Activated T-helper 1 cell treated with anti-CD3 and anti-CD28 coated beads, Interleukin-12 subunit alpha, Interleukin-12 subunit beta, Interleukin-2, Interleukin-4 antibody, amounts not matched to agents 30 ng/mL and 10 ng/mL and 1 ng/mL, durations not matched to agents 14 hours and 24 hours and 36 hours (primary cell): ENCODE data around the gene PDE4C. TPM values are rescaled to one million over a fixed set of nuclear protein-coding genes. Genes with fewer than 3 reads are reported as not detected.

Experiments
- DNase-seq: peaks from one replicate; pipeline ENCODE4 v3.0.0; 2021; ENCODE audit warnings: low spot score
- H3K27ac Mint-ChIP-seq: one replicate; pipeline ENCODE4 v1.8.0; 2021; ENCODE audit warnings: mild to moderate bottlenecking, mixed read lengths
- H3K27me3 Mint-ChIP-seq: one replicate; pipeline ENCODE4 v1.8.0; 2022; ENCODE audit warnings: mild to moderate bottlenecking, moderate library complexity, mixed read lengths; ENCODE audit not compliant: insufficient read depth
- H3K36me3 Mint-ChIP-seq: one replicate; pipeline ENCODE4 v1.8.0; 2021; ENCODE audit warnings: low read depth, mixed read lengths
- H3K4me1 Mint-ChIP-seq: one replicate; pipeline ENCODE4 v1.8.0; 2021; ENCODE audit warnings: low read depth, mixed read lengths
- H3K4me3 Mint-ChIP-seq: one replicate; pipeline ENCODE4 v1.8.0; 2021; ENCODE audit warnings: mild to moderate bottlenecking, moderate library complexity, mixed read lengths
- H3K9me3 Mint-ChIP-seq: one replicate; pipeline ENCODE4 v1.8.0; 2021; ENCODE audit warnings: mixed read lengths
- intact Hi-C: fragments of 100-400 bp; cut with micrococcal nuclease; formaldehyde crosslinking; loops from one replicate; pipeline ENCODE4 v1.15.1; 2024
- total RNA-seq: library from RNA; stranded (reverse); gene quantifications from 2 replicates; pipeline ENCODE4 v1.2.3, GENCODE V29; 2022

PDE4C gene
- total RNA-seq, 1 donor from 2014 or later, result not detected

DNA sequence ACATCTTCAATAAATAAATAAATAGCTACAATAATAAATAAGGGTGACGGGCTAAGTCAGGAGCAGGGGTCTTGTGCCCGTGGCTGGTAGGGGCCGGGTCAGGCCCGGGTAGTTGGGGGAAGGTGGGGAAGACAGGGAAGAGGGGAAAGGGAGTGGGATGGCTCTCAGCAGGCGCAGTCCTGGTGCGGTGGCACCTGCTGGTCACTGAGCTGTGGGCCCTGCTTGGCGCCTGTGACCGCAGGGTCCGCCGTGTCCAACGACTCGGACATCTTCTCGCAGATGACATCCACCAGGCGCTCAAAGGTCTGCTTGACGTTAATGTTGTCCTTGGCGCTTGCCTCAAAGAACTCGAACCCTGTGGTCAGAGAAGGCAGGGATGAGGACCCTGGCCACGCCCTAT, 28.9 kb downstream of the PDE4C start:
- Mint-ChIP-seq H3K27me3 (no peaks in the 10 kb centered on the region), H3K9me3 (no peaks in the 10 kb centered on the region), H3K4me3 (no peak overlapping the region), H3K27ac (no peak overlapping the region), H3K4me1 (peaks cover 15% of the 10 kb centered on the region), H3K36me3 (peaks cover 12% of the 10 kb centered on the region)
- intact Hi-C loops, result no loop called here
- DNase-seq, result no peak

DNA sequence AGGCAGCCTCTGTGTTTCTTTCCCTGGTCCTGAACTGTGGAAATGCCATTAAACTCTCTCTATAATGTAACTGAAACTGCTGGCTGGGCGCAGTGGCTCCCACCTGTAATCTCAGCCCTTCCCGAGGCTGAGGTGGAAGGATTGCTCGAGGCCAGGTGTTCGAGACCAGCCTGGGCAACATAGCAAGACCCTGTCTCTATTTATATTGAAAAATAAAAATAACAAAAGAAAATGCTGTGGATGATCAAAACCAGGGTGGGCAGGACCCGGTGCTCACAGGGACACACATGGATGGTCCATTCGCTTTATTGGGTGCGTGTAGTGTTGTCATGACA, 29.8 kb downstream of the PDE4C start:
- peaks cover 11% of the 10 kb centered on the region for H3K36me3 Mint-ChIP-seq
- intact Hi-C loops, result no loop called here
- peaks cover 20% of the 10 kb centered on the region for H3K4me1 Mint-ChIP-seq
- no peaks in the 10 kb centered on the region for H3K9me3 Mint-ChIP-seq
- no peak for DNase-seq
- H3K27ac Mint-ChIP-seq, result no peak overlapping the region
- no peaks in the 10 kb centered on the region for H3K27me3 Mint-ChIP-seq
- no peak overlapping the region for H3K4me3 Mint-ChIP-seq

DNA sequence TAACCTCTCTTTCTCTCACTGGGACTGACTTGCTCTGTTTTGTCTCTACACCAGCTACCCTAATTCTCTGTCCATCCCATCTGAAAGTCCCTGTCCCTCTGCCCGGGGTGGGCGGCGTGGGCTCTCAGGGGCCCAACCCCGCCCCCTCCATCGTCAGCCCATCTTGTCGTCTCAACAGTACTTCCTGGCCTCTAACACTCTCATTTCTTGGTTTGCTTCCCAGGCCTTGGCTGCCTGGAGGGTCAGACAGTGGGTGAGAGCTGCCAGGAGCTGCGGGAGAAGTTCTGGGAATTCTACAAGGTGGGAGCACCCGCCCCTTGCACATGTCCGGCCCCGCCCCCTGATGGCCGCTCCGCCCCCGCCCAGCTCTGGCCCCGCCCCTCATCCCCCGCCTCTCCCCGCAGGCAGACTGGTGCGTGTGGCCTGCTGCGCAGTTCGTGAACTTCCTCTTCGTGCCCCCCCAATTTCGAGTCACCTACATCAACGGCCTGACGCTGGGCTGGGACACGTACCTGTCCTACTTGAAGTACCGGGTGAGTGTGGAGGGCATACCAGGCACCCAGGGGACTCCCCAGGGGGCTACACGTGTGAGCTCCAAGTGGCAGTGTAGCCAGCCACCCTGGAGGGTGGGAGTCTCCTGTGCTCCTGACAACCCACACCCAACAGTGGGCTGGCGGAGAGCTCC, 31.5 kb downstream of the PDE4C start:
- intact Hi-C loops, result loop anchor here (1.0 to 5.0 kb wide), 4 partner anchors 38 to 442 kb away; partner anchors contain the start of genes FKBP8 and SSBP4
- Mint-ChIP-seq H3K9me3 (no peaks in the 10 kb centered on the region), H3K4me3 (peak overlapping the region; percentile 83), H3K4me1 (peaks cover 20% of the 10 kb centered on the region), H3K36me3 (peaks cover 9% of the 10 kb centered on the region), H3K27ac (peak overlapping the region; percentile 44), H3K27me3 (no peaks in the 10 kb centered on the region)
- no peak for DNase-seq

DNA sequence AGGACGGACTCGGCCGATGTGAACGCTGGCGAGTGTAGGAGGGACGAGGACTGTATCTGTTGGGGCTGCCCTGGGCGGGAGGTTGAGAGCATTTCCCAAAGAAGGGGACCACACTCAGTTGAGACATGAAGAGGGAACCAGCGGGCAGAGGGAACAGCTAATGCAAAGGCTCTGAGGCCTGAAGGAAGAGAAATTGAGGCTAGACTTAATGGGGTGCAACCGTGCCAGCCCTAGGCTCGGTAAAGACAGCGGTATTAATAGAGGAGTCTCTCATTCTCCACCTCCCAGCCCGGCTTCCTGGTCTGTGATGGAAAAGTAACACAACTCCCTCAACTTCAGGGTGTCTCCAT, 32.1 kb downstream of the PDE4C start:
- no peak for DNase-seq
- Mint-ChIP-seq H3K27me3 (no peaks in the 10 kb centered on the region), H3K9me3 (no peaks in the 10 kb centered on the region), H3K4me3 (peak overlapping the region; percentile 83), H3K36me3 (peaks cover 8% of the 10 kb centered on the region), H3K4me1 (peaks cover 20% of the 10 kb centered on the region), H3K27ac (no peak overlapping the region)
- intact Hi-C loops, result loop anchor here (1.0 to 5.0 kb wide), 4 partner anchors 38 to 442 kb away; partner anchors contain the start of genes FKBP8 and SSBP4

DNA sequence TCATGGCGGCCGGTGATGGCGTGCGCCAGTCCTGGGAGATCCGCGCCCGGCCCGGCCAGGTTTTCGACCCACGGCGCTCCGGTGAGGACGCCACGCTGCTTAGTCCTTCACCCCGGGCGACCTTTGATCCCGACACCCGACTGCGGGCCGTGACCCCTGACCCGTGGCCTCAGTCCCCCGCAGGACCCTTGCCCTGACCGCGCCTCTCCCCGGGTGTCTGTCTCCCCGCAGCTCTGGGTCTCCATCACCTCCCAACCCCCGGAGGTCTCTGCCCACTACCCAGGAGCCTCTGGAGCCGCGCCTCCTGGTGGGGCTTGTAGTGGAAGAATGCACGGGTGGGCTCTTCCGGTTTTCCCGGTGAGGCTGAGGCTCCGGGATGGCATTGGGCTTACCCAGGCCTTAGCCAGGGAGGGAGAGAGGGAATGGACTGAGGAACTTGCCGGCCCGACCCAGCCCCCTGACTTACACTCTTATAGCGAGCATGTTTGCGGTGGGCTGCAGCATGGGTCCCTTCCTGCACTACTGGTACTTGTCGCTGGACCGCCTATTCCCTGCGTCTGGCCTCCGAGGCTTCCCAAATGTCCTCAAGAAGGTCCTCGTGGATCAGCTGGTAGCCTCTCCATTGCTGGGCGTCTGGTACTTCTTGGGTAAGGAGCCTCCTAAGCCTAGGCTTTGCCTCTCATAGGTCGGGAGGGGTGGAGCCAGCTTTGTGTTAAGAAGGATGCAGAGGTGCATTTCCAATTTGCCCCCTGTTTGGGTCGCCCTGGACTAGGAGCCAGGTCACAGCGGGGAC, 32.7 kb downstream of the PDE4C start:
- peaks cover 7% of the 10 kb centered on the region for H3K36me3 Mint-ChIP-seq
- no peak for DNase-seq
- peak overlapping the region; percentile 90 for H3K27ac Mint-ChIP-seq
- H3K9me3 Mint-ChIP-seq, result no peaks in the 10 kb centered on the region
- H3K27me3 Mint-ChIP-seq, result no peaks in the 10 kb centered on the region
- H3K4me3 Mint-ChIP-seq, result peak overlapping the region; percentile 83
- H3K4me1 Mint-ChIP-seq, result peaks cover 20% of the 10 kb centered on the region
- intact Hi-C loops, result loop anchor here (1.0 to 5.0 kb wide), 8 partner anchors 11 to 443 kb away; partner anchors contain the start of genes ELL, FKBP8, JUND and RAB3A

DNA sequence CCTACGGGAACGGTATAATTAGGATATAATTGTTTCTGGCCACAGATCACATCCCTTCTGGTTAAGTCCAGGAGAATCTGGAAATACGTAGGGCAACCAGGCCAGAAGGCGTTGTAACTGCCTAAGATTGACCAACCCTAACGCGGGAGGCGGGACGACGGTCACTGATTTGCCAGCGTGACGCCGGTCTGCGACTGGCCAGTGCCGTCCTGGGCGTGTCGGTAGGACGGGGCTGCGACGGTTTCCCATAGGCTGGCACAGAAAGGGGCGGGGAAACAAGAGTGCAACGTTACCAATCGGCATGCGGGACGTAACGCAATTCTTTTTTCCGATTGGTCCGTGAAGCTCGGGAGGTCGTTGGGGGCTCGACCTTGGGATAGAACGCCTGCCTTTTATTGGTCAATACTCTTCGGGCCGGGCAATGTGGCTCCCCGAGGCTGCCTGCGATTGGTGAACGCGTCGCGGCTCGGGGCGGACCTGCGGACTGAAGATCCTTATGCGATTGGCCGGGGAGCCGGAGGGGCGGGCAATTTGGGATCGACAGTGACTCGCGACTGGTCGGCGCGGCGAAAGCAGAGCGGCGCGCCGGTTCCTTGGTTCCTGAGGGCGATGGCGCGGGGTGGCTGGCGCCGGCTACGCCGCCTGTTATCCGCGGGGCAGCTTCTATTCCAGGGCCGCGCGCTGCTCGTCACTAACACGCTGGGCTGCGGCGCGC, 33.4 kb downstream of the PDE4C start, which contains the start of gene MPV17L2:
MPV17L2 (plus strand) TSS at position 546 of the 715 bp plus-strand sequence; CDS start at position 610, 64 bp downstream.
- Mint-ChIP-seq H3K27ac (peak within 1 kb of the TSS; percentile 90), H3K9me3 (no peaks in the 10 kb centered on the region)

DNA sequence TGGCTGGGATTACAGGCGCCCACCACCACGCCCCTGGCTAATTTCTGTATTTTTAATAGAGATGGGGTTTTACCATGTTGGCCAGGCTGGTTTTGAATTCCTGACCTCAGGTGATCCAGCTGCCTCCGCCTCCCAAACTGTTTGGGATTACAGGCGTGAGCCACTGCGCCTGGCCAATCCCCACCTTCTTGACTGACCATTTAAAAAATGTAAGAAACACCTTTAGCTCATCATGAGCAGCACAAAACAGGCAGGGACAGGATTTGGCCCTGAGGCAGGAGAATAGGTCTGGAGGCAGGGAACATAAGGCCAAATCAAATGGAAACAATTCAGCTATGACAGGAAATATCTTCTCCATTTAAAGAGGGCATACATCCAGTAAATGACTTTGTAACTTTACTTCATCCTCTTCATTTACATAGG, 34.6 kb downstream of the PDE4C start:
- H3K9me3 Mint-ChIP-seq, result no peaks in the 10 kb centered on the region
- peaks cover 20% of the 10 kb centered on the region for H3K4me1 Mint-ChIP-seq
- H3K4me3 Mint-ChIP-seq, result peak overlapping the region; percentile 83
- no peaks in the 10 kb centered on the region for H3K36me3 Mint-ChIP-seq
- intact Hi-C loops, result loop anchor here (1.0 to 5.0 kb wide), 9 partner anchors 18 to 351 kb away; partner anchors contain the start of genes FKBP8, IFI30, JUND and LSM4
- DNase-seq, result no peak
- H3K27ac Mint-ChIP-seq, result peak overlapping the region; percentile 90
- H3K27me3 Mint-ChIP-seq, result no peaks in the 10 kb centered on the region

More for the DNA sequence above, 33.4 kb downstream of the PDE4C start, which contains the start of gene MPV17L2:
- Mint-ChIP-seq H3K36me3 (no peaks in the 10 kb centered on the region), H3K4me1 (peaks cover 20% of the 10 kb centered on the region), H3K27me3 (no peaks in the 10 kb centered on the region), H3K4me3 (peak within 1 kb of the TSS; percentile 83)
- intact Hi-C loops, result loop anchor here (1.0 to 5.0 kb wide), 12 partner anchors 11 to 349 kb away; partner anchors contain the start of genes ELL, FKBP8, IFI30 and JUND
- DNase-seq, result peak; percentile 99

DNA sequence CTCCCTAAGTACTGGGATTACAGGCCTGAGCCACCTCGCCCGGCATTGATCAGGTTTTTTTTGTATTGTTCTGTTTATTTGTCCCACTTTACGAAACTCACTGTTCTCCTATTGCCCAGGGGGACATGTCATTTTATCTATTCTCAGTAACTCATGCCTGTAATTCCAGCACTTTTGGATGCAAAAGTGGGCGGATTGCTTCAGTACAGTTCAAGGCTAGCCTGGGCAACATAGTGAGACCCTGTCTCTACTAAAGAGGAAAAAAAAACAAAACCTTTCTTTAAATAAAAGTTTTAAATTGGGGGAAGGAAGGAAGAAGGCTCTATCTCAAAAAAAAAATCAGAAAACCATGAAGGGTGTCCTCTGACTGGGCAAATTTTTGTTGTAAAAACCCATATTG, 36.0 kb downstream of the PDE4C start:
- Mint-ChIP-seq H3K27me3 (no peaks in the 10 kb centered on the region), H3K4me3 (no peak overlapping the region), H3K36me3 (no peaks in the 10 kb centered on the region), H3K27ac (no peak overlapping the region), H3K4me1 (peaks cover 20% of the 10 kb centered on the region), H3K9me3 (no peaks in the 10 kb centered on the region)
- DNase-seq, result no peak
- intact Hi-C loops, result loop anchor here (5.0 kb wide), 3 partner anchors 42 to 352 kb away; partner anchors contain the start of genes FKBP8 and SSBP4

DNA sequence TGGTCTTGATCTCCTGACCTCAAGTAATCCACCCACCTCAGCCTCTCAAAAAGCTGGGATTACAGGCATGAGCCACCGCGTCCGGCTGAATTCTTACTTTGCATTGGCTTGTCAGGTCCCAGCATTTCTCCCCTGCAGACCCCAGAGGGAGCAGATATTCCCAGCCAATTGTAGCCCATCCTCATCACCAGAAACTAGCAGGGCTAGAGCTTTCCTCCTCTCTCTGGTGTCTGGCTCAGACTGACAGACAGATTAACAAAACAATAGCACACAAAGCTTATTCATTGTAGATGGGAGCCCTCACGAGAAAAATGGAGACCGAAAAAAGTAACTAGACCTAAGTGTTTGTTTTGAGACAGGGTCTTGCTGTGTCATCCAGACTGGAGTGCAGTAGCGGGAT, 40.7 kb downstream of the PDE4C start:
- no peaks in the 10 kb centered on the region for H3K4me1 Mint-ChIP-seq
- no peak for DNase-seq
- H3K9me3 Mint-ChIP-seq, result no peaks in the 10 kb centered on the region
- no peak overlapping the region for H3K27ac Mint-ChIP-seq
- H3K4me3 Mint-ChIP-seq, result no peak overlapping the region
- H3K36me3 Mint-ChIP-seq, result no peaks in the 10 kb centered on the region
- intact Hi-C loops, result no loop called here
- H3K27me3 Mint-ChIP-seq, result no peaks in the 10 kb centered on the region

DNA sequence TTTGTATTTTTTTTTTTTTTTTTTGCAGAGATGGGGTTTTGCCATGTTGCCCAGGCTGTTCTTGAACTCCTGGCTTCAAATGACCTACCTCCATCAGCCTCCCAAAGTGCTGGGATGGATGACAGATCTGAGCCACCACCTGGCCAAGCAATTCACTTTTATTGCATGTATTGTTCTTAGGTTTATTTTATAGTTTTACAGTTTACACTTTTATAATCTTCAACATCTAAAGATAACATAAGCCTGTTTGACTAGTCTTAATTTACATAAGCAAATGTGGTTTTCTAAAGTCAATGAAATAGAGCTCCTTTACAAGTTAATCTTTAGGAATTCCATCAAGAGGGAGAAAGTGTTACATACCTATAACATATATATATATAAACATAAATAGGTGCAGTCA, 42.7 kb downstream of the PDE4C start:
- Mint-ChIP-seq H3K4me3 (no peak overlapping the region), H3K27ac (no peak overlapping the region), H3K9me3 (no peaks in the 10 kb centered on the region), H3K27me3 (no peaks in the 10 kb centered on the region), H3K36me3 (peaks cover 3% of the 10 kb centered on the region), H3K4me1 (no peaks in the 10 kb centered on the region)
- no peak for DNase-seq
- intact Hi-C loops, result no loop called here

DNA sequence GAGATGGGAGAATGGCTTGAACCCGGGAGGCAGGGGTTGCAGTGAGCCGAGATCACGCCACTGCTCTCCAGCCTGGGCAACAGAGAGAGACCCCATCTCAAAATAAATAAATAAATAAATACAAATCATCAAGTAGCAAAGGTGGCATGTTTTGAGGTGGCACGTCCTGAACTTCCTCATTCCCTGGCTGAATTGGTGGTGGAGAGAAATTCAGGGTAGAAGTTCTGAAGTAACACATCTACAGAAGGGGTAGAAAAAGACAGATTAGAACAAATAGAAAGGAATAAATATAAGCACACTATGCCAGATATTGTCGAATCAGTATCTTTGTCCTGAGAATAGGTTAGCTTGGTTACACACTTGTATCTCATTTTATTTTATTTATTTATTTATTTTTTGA, 46.3 kb downstream of the PDE4C start:
- H3K9me3 Mint-ChIP-seq, result no peaks in the 10 kb centered on the region
- peaks cover 28% of the 10 kb centered on the region for H3K36me3 Mint-ChIP-seq
- DNase-seq, result no peak
- intact Hi-C loops, result no loop called here
- no peak overlapping the region for H3K27ac Mint-ChIP-seq
- H3K27me3 Mint-ChIP-seq, result no peaks in the 10 kb centered on the region
- H3K4me1 Mint-ChIP-seq, result peaks cover 9% of the 10 kb centered on the region
- no peak overlapping the region for H3K4me3 Mint-ChIP-seq

DNA sequence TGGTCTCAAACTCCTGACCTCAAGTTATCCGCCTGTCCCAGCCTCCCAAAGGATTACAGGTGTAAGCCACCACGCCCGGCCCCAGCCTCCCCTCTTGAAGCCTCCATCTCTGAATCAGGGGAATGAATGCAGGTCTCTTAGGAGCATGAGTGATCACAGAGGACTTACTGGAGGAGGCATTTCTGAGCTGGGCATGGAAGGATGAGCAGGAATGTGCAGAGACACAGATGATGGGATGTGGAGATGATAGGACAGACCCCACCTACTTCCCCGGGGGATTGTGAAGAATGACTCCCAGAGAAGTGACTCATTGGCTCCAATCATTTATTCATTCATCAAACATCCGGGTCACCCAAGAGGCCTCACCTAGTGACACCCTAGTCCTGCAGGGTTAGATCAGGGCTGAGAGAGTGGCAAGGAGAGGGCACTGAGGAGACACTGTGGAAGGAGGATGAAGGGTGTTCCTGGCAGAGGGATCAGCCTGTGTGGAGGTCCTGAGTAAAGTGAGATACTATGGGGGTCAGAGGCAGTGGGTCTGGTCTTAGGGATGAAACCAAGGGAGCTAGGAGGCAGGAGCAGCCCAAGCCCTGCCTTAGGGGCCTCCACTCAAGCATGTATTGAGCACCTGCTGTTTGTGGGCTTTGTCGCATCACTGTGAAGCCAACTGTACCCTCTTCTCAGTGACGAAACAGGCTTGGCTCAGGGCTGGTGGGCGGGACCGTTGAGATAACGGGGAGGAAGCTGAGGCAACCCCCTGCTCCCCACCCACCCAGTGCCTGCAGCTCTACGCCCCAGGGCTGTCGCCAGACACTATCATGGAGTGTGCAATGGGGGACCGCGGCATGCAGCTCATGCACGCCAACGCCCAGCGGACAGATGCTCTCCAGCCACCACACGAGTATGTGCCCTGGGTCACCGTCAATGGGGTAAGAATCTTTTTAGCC, 49.6 kb downstream of the PDE4C start:
- Mint-ChIP-seq H3K4me3 (no peak overlapping the region), H3K36me3 (peaks cover 30% of the 10 kb centered on the region), H3K27me3 (peaks cover 3% of the 10 kb centered on the region), H3K9me3 (no peaks in the 10 kb centered on the region), H3K27ac (no peak overlapping the region), H3K4me1 (peaks cover 27% of the 10 kb centered on the region)
- no peak for DNase-seq
- intact Hi-C loops, result no loop called here
